ENCODE measurements around the gene KCTD4. TPM values are rescaled to one million over a fixed set of nuclear protein-coding genes. Genes with fewer than 3 reads are reported as not detected.

Gene KCTD4
- polyA plus RNA-seq, 3 donors = 0.12 TPM; not detected in 2

GRCh38 chr13:45178349-45179162, 22.3 kb downstream of the KCTD4 start:
- TF ChIP-seq, protein P1, sequence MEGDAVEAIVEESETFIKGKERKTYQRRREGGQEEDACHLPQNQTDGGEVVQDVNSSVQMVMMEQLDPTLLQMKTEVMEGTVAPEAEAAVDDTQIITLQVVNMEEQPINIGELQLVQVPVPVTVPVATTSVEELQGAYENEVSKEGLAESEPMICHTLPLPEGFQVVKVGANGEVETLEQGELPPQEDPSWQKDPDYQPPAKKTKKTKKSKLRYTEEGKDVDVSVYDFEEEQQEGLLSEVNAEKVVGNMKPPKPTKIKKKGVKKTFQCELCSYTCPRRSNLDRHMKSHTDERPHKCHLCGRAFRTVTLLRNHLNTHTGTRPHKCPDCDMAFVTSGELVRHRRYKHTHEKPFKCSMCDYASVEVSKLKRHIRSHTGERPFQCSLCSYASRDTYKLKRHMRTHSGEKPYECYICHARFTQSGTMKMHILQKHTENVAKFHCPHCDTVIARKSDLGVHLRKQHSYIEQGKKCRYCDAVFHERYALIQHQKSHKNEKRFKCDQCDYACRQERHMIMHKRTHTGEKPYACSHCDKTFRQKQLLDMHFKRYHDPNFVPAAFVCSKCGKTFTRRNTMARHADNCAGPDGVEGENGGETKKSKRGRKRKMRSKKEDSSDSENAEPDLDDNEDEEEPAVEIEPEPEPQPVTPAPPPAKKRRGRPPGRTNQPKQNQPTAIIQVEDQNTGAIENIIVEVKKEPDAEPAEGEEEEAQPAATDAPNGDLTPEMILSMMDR (IDR thresholded peaks at IDR 0.05) = no peak
- Histone ChIP-seq H3K4me1 (ENCODE audit: control insufficient read depth in 1 of 2, insufficient read depth in 2 of 2, low read length in 2 of 2) (no peaks in the 10 kb centered on the region), H3K79me2 (ENCODE audit: insufficient read depth, low read length) (no peaks in the 10 kb centered on the region), H3K9ac (ENCODE audit: insufficient read depth, low read length, poor library complexity, severe bottlenecking) (no peak overlapping the region), H4K20me1 (ENCODE audit: insufficient read depth, low read length) (peaks cover 5% of the 10 kb centered on the region), H3K4me3 (replicated peaks in 1 of 3; ENCODE audit: low read depth in 2 of 3, low read length in 3 of 3) (no peak overlapping the region), H3K36me3 (replicated peaks in 1 of 2; ENCODE audit: control insufficient read depth in 1 of 2, insufficient read depth in 2 of 2, low read length in 2 of 2) (peaks cover 2 to 28% of the 10 kb centered on the region in 2 donors), H3K27ac (ENCODE audit: low read depth in 1 of 2, low read length in 2 of 2) (no peak overlapping the region), H3K4me2 (replicated peaks; ENCODE audit: extremely low read depth, low read length, poor library complexity, severe bottlenecking) (no peak overlapping the region), H2AFZ (ENCODE audit: insufficient read depth, low read depth, low read length, poor library complexity, severe bottlenecking) (no peak overlapping the region), H3K27me3 (ENCODE audit: control insufficient read depth in 2 of 2, insufficient read depth in 2 of 2, low read length in 2 of 2) (no peaks in the 10 kb centered on the region), H3K9me3 (replicated peaks in 1 of 2; ENCODE audit: control insufficient read depth in 1 of 2, insufficient read depth in 1 of 2, low read length in 2 of 2) (no peaks in the 10 kb centered on the region)
- peaks cover 0 to 2% (median 0%) of the 10 kb centered on the region in 7 donors for H3K9me3 Mint-ChIP-seq
- intact Hi-C loops (cut with micrococcal nuclease) = no loop called here
- peaks cover 26 to 52% of the 10 kb centered on the region in 2 donors for H3K36me3 Mint-ChIP-seq
- no peaks in the 10 kb centered on the region for H3K4me1 Mint-ChIP-seq
- WGBS (ENCODE audit: insufficient coverage) = 100% methylated on average over 1 of the region's 3 CpGs
- no peak overlapping the region for H3K4me3 Mint-ChIP-seq
- DNase-seq = no peak
- H3K27me3 Mint-ChIP-seq (ENCODE audit: low read depth in 3 of 3) = peaks cover 0 to 3% (median 0%) of the 10 kb centered on the region in 3 donors
- peak overlapping the region in 1 of 7 donors; percentile 36 for H3K27ac Mint-ChIP-seq

- Mint-ChIP-seq H3K4me3 (no peak overlapping the region), H3K4me1 (no peaks in the 10 kb centered on the region), H3K36me3 (peaks cover 30 to 59% of the 10 kb centered on the region in 2 donors), H3K27ac (no peak overlapping the region), H3K27me3 (ENCODE audit: low read depth in 3 of 3) (peaks cover 0 to 2% (median 0%) of the 10 kb centered on the region in 3 donors), H3K9me3 (peaks cover 0 to 2% (median 0%) of the 10 kb centered on the region in 7 donors)
- DNase-seq = no peak
- intact Hi-C loops (cut with micrococcal nuclease) = no loop called here
- peaks cover 5% of the 10 kb centered on the region for H4K20me1 ChIP-seq (ENCODE audit: insufficient read depth, low read length)
- no peak overlapping the region for H3K9ac ChIP-seq (ENCODE audit: insufficient read depth, low read length, poor library complexity, severe bottlenecking)
- no peak overlapping the region for H3K4me2 ChIP-seq (replicated peaks; ENCODE audit: extremely low read depth, low read length, poor library complexity, severe bottlenecking)
- peaks cover 0 to 37% of the 10 kb centered on the region in 2 donors for H3K36me3 ChIP-seq (replicated peaks in 1 of 2; ENCODE audit: control insufficient read depth in 1 of 2, insufficient read depth in 2 of 2, low read length in 2 of 2)
- H2AFZ ChIP-seq (ENCODE audit: insufficient read depth, low read depth, low read length, poor library complexity, severe bottlenecking) = no peak overlapping the region
- H3K9me3 ChIP-seq (replicated peaks in 1 of 2; ENCODE audit: control insufficient read depth in 1 of 2, insufficient read depth in 1 of 2, low read length in 2 of 2) = no peaks in the 10 kb centered on the region
- H3K4me1 ChIP-seq (ENCODE audit: control insufficient read depth in 1 of 2, insufficient read depth in 2 of 2, low read length in 2 of 2) = no peaks in the 10 kb centered on the region
- no peaks in the 10 kb centered on the region for H3K79me2 ChIP-seq (ENCODE audit: insufficient read depth, low read length)
- H3K4me3 ChIP-seq (replicated peaks in 1 of 3; ENCODE audit: low read depth in 2 of 3, low read length in 3 of 3) = no peak overlapping the region
- no peak overlapping the region for H3K27ac ChIP-seq (ENCODE audit: low read depth in 1 of 2, low read length in 2 of 2)
- TF ChIP-seq, protein P1 (IDR thresholded peaks at IDR 0.05) = no peak
- H3K27me3 ChIP-seq (ENCODE audit: control insufficient read depth in 2 of 2, insufficient read depth in 2 of 2, low read length in 2 of 2) = no peaks in the 10 kb centered on the region
Observed at GRCh38 chr13:45174478-45174877, 26.4 kb downstream of the KCTD4 start.

All from CD14-positive monocyte (primary cell).